HTR-8/SVneo (cell line): Measurements from ENCODE around the gene TUBB4A.

Experiments
- DNase-seq: peaks from one replicate; pipeline ENCODE4 v3.0.0; 2011; ENCODE audit warnings: low spot score, mixed read lengths; ENCODE audit not compliant: insufficient read length
- FAIRE-seq: peaks from 2 replicates; lab custom pipeline; 2011; peaks lifted over from hg19 to GRCh38; lab: Jason Lieb, UNC

TUBB4A gene

DNA sequence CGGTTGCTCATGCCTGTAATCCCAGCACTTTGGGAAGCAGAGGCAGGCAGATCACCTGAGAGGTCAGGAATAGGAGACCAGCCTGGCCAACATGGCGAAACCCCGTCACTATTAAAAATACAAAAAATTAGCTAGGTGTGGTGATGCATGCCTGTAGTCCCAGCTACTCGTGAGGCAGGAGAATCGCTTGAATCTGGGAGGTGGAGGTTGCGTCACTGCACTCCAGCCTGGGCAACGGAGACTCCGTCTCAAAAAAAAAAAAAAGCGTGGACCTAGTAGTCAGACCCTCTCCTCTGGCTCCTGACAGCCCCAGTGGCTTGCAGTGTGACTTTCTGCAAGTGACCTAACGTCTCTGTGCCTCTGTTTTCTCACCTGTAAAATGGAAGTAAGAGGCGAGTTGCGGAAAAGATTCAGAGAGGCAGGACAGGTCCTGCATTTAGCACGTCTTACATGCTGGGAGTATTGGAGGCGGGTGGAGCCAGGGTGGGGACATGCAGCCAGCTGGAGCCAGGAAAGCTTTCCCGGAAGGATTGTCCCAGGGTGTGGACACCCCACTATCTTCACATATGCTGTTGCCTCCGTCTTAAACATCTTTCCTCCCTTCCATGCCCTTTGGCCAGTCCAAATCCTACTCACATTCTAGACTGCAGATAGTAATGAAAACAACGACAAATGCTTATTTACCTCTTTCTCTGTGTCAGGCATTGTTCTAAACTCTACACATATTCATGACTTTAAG lies 2.9 kb downstream of the TUBB4A start:
- FAIRE-seq (no peak), DNase-seq (no peak)

DNA sequence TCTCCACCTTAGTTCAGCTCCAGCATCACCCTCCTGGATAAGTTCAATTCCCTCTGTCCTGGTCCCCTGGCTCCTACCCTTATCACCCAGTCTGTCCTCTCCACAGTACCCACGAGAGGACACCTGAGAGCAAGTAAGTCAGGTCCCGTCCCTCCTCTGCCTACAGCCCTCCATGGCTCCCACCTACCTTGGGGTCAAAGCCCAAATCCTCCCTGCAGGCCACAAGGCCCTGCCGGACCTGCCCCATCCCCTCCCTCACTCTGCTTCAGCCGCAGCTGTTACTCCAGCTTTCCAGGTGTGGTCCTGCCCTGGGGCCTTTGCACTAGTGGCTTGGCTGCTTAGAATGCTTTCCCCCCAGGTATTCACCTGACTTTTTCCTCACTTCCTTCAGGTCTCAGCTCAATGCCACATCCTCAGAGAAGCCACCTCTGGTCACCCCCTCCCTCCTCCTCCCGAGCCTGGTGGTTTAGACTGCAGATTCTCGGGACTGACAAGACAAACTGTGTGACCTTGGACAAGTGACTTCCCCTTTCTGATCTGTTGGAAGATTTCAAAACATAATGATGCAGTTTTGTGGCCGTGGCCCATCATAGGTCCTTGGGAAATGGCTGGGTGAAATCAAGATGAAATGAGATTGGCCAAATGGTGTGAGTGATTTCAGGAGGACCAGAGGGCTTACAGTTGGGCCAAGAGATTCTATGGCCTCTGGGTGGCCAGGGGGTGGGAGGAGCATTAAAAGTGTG lies 3.6 kb downstream of the TUBB4A start:
- FAIRE-seq (no peak), DNase-seq (no peak)

DNA sequence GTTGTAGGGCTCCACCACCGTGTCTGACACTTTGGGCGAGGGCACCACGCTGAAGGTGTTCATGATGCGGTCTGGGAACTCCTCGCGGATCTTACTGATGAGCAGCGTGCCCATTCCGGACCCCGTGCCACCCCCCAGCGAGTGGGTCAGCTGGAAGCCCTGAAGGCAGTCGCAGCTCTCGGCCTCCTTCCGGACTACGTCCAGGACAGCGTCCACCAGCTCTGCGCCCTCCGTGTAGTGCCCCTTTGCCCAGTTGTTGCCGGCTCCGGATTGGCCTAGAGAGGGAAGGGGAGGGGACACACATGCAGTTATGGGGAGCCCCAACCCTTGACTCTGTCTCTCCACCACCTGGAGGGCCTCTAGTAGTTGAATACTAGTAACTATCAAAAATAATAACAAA lies 6.2 kb downstream of the TUBB4A start:
- DNase-seq (no peak), FAIRE-seq (no peak)

GRCh38 chr19:6494438-6495036 lies 7.6 kb downstream of the TUBB4A start:
- DNase-seq, result no peak
- FAIRE-seq, result no peak

DNA sequence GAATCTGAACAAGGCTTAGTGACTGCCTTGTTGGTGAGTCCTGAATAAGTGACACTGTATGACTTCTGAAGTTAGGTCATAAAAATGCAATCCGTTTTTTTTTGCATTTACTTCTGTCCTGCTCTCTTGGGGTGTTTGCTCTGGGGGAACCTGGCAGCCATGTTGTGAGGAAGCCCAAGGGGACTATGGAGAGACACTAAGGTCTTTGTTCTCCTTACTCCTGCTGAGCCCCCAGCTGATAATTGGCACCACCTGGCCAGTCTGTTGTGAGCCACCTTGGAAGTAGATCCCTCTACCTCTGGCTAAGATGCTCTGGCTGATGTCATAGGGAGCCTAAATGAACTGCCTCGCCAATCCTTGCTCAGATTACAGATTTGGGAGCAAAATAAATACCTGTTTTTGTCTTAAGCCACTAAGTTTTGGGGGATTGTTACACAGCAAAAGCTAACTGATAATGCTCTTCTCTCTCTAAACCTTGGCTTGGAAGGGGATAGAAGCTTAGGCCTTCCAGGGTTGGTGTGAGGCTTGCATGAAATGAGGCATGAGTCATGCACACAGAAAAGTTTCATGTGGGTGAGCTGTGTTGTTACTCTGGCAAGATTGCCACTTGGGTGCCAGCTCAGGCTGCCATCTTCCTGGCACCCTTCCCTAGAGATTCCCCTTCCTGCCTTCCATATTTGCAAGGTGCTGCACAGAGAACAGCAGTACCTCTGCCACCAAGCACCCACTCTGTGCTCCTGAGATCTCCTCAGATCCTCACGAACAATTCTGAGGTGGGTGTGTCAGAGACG lies 10.1 kb downstream of the TUBB4A start:
- FAIRE-seq (no peak), DNase-seq (no peak)

DNA sequence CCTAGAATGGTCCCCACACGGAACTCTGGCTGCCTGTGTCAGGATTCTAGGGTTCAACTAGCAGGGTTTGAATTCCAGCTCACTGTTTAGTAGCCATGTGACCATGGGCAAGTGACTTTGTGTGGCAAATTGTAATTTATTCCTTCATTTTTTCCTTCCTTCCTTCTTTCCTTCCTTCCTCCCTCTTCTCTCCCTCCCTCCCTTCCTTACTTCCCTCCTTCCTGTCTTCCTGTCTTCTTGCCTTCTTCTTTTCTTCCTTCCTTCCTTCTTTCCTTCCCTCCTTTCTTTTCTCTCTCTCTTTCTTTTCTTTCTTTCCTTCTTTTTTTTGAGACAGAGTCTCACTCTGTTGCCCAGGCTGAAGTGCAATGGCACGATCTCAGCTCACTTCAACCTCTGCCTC lies 12.0 kb downstream of the TUBB4A start:
- no peak for DNase-seq
- FAIRE-seq, result no peak

DNA sequence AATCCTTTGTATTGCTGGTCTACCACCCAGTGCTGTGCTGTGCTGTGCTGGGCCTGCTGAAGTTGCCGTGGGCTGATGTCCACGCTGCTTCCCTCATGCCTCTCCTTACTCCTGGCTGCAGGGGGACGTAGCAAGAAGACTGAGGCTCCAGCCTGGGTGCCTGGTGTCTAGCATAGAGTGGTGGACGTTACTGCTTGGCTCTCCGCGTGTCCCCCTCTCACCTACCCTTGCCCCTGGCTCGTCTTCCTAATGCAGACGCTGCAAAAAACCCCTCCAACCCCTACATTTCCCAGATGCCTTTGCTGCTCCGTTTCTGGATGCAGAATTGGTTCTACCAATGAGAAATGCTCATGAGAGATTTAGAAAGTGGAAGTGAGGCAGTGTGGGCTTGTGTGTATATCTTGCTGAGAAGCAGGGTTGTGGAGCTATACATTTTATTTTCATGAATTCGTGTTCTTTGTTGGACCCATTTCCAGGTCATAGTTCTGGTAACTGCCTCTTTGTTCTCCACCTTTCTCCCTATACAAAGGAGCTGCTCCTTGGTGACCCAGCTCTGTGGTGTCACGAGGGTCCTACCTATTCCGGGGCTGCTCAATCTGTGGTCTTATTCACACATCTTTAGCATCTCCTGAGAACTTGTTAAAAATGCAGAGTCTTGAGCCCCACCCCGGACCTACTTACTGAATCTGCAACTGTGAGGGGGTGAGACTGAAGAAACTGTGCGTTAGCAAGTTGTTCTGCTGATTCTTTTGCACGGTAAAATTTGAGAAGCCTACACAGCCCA lies 12.6 kb downstream of the TUBB4A start:
- FAIRE-seq, result no peak
- no peak for DNase-seq

DNA sequence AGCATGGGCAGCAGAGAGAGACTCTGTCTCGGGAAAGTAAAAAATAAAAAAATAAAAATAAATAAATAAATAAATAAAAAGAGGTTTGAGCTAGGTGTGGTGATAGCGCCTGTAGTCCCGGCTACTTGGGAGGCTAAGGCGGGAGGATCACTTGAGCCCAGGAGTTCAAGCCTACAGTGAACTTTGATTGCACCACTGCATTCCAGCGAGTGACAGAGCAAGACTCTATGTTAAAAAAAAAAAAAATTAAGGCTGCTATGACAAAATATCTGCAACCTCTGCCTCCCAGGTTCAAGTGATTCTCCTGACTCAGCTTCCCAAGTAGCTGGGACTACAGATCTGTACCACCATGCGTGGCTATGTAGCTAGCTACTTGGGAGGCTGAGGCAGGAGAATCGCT lies 17.3 kb downstream of the TUBB4A start:
- DNase-seq (no peak), FAIRE-seq (no peak)

GRCh38 chr19:6484230-6484629 lies 17.9 kb downstream of the TUBB4A start:
- FAIRE-seq, result no peak
- no peak for DNase-seq

GRCh38 chr19:6483235-6483634 lies 18.9 kb downstream of the TUBB4A start:
- FAIRE-seq, result no peak

GRCh38 chr19:6482343-6482686 lies 19.8 kb downstream of the TUBB4A start:
- FAIRE-seq, result no peak
- no peak for DNase-seq

More at GRCh38 chr19:6483235-6483634, 18.9 kb downstream of the TUBB4A start:
- no peak for DNase-seq

DNA sequence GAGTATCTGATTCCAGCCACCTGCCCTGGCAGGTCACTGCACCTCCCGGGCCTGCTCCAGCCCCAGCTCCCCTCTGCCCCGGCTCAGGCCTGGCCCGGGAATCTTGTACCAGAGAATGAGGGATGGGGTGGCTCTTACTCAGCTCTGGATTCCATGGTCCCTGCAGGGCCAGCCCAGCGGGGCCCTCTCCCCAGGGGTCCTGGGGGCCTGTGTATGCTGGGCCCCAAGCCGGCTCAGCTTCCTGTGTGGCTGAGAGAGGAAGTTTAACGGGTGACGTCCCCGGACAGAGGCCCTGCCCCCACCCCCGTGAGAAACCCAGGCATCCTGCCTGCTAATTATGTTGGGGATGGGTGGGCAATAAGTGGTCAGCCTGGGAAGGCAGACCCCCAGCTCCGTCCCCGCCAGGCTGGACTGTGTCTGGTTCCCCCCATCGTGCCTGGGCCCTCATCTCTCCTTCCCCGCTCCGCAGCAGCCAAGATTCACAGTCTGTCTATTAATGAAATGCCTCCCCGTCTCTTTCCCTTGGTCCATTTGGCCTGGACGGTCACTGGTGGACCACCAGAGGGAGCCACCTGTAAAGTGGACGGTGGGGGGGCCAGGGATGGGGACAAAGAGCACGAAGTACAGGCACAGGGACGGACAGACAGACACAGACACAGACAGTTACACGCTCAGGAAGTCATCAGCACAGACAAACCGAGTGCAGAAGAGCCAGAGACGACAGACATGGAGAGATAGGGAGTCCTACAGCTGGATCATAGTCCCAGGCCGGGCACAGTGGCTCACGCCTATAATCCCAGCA lies 20.4 kb downstream of the TUBB4A start, which contains the start of gene DENND1C:
Gene DENND1C (minus strand): TSS at position 247 of the 802 bp plus-strand sequence. CDS start 92 bp downstream, at position 155.
- DNase-seq (no peak), FAIRE-seq (peak; percentile 49)

DNA sequence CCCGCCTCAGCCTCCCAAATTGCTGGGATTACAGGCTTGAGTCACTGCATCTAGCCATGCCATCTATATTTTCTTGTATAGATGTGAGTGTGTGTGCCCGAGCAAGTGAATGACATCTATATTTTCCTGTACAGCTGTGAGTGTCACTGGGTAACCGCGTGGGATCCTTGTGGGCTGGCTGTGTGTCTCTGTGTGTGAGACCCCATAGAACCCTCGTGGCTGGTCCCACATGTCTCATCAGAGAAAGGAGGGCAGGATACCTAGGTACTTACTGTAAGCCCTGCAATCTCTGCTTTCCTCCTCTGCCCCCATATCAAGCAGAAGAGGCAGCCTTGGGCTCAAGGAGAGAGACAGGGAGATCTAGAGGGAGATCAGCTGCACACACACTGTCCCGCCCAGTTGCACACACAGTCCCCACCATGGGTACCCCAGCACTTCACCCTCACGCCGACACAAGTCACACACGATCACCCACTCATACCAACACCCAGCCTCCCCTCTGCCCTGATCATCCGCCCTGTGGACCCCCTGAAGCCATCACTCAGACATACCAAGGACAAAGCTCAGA lies 21.2 kb downstream of the TUBB4A start:
- no peak for DNase-seq
- peak; percentile 69 for FAIRE-seq

GRCh38 chr19:6479836-6480398 lies 22.2 kb downstream of the TUBB4A start:
- DNase-seq (no peak), FAIRE-seq (peak; percentile 82)

DNA sequence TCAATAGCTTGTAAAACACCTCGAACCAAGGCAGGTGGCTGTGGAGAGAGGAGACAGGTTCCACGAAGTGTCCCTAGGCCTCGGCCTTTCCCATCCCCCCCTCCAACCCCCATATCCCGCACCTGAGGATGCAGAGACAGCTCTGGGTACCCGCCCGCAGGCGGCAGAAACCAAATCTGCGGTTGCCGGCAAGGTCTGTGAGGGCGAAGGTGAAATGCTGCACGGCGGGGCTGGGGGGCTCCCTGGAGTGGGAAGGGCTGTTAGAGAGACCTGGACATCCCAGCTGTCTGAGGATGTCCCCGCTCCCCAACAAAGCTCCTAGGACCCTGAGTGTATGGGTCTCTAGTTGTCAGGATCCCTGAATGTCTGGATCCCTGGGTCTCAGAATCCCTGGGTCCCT lies 23.3 kb downstream of the TUBB4A start:
- DNase-seq (no peak), FAIRE-seq (no peak)

- DNase-seq (no peak), FAIRE-seq (no peak)
These were observed 25.1 kb downstream of the TUBB4A start for GRCh38 chr19:6476896-6477431.

GRCh38 chr19:6476155-6476895 lies 25.8 kb downstream of the TUBB4A start:
- DNase-seq, result no peak
- no peak for FAIRE-seq
